Renal cortical epithelial cell (primary cell): Measurements from ENCODE around the gene RAB40C. TPM values are rescaled to one million over a fixed set of nuclear protein-coding genes. Genes with fewer than 3 reads are reported as not detected.

Experiments used
- DNase-seq: peaks from one replicate; pipeline ENCODE4 v3.0.0-alpha.2; 2011; ENCODE audit warnings: low read depth
- total RNA-seq: library from RNA; depleted of rRNA; stranded (reverse); fragments of >200 nt; gene quantifications from 2 replicates; pipeline ENCODE4 v1.2.3, GENCODE V29; 2014

Gene RAB40C
- total RNA-seq, 1 donor from 2014 or later = 12.1 TPM

DNA sequence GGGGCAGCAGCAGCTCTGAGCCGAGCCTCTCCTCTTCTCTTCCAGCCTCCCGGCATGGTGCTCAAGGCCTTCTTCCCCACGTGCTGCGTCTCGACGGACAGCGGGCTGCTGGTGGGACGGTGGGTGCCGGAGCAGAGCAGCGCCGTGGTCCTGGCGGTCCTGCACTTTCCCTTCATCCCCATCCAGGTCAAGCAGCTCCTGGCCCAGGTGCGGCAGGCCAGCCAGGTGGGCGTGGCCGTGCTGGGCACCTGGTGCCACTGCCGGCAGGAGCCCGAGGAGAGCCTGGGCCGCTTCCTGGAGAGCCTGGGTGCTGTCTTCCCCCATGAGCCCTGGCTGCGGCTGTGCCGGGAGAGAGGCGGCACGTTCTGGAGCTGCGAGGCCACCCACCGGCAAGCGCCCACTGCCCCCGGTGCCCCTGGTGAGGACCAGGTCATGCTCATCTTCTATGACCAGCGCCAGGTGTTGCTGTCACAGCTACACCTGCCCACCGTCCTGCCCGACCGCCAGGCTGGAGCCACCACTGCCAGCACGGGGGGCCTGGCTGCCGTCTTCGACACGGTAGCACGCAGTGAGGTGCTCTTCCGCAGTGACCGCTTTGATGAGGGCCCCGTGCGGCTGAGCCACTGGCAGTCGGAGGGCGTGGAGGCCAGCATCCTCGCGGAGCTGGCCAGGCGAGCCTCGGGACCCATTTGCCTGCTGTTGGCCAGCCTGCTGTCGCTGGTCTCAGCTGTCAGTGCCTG is 15.7 kb upstream of the RAB40C start:
- no peak for DNase-seq

DNA sequence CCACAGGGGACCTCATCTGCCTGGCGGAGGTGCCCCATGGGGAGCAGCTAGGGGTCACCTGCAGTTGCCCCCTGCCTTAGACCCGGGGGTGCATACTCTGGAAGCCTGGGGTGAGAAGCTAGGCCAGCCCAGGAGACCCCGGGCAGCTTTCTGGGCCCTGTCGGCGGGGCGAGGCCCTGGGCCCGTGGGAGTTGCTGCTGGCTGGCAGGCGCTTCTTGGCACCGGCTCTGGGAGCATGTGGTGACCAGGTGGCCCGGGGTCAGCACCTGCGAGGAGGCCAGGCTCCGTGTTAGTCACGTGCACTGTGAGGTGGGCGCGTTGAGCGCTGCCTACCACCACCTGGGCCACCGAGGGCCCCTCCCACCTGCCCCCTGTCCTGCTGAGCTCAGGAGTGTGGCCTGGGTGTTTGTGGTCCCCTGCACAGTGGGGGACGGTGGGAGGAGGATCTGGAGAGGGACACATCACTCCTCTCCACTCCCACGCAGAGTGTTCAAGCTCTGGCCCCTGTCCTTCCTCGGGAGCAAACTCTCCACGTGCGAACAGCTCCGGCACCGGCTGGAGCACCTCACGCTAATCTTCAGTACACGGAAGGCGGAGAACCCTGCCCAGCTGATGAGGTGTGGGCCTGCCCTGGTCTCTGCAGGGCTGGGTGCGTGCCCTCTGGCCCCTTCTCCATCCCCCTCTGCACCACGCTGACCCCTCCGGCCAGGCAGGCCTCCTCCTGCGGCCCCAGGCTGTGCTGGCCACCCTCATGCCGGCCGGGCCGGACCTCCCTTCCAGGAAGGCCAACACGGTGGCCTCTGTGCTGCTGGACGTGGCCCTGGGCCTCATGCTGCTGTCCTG is 14.3 kb upstream of the RAB40C start:
- DNase-seq = no peak

DNA sequence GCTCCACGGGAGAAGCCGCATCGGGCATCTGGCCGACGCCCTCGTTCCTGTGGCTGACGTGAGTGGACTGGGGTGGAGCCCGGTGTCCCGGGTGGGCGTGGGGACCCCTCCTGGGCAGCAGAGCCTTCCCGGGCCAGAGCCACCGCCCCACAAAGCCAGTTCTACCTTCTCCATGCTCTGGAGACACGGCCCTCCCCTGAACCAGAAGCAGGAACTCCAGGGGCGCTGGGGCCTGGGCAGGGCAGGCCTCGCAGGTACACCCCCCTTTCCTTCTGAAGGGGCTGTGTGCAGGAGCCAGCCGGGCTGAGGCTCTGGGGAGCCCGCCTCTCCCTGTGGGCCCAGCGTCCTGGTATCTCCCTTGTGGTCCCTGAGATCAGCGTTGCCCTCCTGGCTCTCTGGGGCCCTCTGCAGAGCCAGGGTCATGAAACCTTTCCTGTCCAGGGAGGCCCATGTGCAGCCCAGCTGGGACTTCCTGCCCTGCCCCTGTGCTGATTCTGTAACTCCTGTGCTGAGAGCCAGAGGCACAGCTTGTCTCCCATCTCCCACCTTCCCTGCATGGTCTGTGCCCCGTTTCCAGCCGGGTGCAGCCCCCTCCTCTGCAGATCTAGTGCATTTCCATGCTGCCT is 13.6 kb upstream of the RAB40C start:
- no peak for DNase-seq

DNA sequence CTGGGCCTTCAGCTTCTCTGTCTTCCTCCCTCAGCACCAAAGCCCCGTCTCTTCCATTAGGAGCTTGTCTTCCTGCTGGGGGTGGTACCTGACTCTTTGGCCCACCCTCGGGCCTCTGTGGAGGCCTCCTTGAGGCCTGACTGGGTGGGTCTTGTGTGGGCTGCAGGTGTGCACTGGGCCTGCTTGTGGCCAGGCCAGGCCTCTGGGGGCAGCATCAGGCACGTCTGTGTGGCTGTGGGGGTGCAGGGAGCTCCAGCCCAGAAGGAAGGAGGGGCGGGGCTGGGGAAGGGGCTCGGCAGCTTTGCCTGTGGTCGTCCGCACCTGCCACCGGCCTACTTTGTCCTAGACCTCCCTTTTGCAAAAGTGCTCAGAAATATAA is 13.1 kb upstream of the RAB40C start:
- DNase-seq = no peak

DNA sequence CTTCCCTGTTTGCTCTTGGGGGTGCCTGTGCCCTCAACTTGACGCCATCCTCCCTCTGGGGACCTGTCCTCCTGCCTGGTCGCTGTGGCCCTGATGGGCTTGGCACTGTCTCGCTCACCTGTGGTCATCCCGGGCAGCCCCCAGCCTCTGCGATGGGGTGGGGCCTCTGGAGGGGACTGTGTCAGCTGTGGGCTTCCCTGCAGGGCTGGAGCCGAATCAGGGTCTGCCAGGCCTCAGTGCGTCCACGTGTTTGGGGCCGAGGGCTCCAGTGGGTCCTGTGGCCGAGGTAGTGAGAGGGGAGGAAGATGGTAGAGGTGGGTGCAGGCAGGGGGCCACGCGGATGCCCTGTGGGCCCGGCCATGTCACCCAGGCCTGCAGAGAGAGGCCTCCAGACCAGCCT is 12.1 kb upstream of the RAB40C start:
- DNase-seq = no peak

DNA sequence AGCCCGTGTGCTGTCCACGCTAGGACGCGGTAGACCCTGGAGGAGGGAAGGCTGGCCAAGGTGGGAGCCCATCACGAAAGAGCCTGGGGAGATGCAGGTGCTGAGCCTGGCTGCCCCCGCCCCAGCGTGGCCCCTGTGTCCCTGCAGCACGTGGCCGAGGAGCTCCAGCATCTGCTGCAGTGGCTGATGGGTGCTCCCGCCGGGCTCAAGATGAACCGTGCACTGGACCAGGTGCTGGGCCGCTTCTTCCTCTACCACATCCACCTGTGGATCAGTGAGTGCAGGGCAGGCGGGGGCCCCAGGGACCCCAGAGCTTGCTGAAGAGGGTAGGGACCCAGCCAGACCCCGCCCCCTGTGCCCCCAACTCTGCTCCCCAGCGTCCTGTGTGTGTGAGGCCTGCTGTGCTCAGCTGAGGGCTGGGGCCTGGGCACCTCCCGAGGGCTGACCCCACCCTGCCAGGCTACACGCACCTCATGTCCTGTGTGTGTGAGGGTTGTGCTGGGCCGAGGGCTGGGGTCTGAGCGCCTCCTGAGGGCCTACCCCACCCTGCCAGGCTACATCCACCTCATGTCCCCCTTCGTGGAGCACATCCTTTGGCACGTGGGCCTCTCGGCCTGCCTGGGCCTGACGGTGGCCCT is 11.5 kb upstream of the RAB40C start:
- DNase-seq = no peak

DNA sequence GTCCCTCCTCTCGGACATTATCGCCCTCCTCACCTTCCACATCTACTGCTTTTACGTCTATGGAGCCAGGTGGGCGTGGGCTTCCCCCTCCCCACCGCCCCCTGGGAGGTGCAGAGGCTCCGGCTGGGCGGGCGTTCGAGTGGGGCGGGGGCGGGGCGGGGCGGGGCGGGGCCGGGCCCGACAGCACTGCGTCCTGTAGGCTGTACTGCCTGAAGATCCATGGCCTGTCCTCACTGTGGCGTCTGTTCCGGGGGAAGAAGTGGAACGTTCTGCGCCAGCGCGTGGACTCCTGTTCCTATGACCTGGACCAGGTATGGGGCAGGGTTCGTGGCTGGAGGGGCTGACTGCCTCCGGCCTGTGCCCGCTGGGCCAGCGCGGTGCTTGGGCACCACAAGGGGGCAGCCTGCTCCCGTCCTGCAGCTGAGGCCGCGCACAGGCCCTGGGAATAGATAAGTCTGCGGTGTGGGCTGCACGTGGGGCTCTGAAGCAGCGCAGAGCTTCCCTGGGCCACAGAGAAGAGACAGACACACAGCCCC is 10.9 kb upstream of the RAB40C start:
- DNase-seq = no peak

DNA sequence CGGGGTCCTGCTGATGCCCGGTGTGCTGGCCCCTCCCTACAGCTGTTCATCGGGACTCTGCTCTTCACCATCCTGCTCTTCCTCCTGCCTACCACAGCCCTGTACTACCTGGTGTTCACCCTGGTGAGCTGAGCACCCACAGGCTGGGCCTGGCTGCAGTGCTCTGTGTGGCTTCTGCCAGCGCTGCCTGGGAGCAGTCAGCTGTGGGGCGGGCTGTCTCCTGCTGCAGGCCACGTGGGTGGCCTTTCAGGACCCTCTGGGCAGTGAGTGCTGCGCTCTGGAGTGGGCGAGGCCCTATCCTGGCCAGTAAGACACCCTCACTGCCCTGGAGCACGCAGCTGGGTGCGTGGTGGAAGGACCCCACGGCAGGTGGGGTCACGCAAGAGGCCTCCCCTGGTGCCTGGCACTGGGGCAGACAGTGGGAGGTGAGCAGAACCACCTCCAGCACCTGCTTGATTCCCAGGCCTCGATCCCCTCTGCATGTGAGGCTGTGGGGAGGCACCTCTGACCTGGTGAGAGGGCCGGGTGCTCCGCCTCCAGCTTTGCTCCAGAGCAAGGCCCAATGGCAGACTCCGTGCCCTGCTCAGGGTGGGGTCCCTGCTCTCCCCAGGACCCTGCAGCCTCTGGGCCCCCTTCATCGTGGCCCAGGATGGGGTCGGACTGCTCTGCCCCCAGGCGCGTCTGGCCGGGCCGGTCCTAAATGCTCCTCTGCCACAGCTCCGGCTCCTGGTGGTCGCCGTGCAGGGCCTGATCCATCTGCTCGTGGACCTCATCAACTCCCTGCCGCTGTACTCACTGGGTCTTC is 9.5 kb upstream of the RAB40C start:
- DNase-seq = no peak

DNA sequence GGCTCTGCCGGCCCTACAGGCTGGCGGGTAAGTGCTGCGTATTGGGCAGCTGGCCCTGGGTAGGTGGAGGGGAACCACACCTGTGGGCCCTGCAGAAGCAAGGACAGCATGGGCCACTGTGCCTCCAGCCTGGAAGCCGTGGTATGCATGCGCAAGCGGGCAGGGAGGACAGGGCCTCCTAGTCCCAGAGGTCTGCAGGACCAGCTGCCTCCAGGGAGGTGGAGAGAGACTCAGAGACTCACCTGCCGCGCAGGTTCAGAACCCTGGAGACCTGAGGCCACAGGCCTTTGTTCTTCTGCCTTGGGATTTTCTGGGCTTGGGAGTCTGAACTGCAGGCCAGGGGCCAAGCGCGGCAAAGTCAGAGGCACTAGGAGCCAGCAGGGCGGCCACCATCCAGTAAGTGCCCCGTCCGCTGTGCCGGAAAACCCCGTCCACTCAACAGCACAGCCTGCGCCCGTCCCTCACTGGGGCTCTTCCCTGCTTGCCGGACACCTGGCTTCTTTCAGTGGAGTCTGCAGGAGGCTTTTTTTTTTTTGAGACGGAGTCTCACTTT is 8.8 kb upstream of the RAB40C start:
- DNase-seq = no peak

DNA sequence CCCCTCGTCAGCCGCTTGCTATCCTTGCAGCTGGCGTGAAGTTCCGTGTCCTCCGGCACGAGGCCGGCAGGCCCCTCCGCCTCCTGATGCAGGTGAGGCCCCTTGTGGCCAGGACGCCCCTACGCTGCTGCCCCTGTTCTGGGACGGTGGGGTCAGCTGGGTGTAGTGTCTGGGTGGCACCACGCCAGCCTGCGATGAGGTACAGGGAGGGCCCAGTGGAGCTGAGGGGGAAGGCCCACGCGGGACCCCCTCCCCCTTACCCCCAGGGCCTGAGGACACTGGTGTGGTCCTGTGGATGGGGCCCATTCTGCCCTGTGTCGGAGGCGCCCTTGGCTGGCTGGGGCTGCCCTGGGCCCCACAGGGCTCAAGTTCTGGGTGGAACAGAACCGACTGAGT is 7.7 kb upstream of the RAB40C start:
- no peak for DNase-seq

DNA sequence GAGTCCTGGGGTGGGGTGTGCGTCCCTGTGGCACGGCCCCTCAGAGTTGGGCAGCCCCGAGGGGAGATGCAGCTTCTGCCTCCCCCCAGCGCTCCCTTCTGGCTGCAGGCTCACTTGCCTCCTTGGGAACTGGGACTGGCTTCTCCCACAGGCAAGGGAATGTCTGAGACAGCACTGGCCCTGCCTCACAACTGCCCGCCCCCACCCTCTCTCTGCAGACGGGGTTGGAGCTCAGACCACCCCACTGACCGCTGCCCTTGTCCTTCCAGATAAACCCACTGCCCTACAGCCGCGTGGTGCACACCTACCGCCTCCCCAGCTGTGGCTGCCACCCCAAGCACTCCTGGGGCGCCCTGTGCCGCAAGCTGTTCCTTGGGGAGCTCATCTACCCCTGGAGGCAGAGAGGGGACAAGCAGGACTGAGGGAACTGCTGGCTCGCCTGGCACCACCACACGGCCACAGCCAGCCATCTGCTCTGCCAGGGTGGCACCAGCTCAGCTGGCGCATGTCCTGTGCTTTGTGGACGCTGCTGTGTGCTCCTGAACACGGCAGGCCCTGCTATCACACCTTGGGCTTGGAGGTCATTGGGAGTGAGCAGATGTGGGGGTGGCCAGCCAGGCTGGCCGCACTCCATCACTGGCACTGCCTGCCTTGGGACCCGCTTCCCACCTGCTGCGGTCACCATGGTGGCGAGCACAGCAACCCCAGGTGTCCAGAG is 7.1 kb upstream of the RAB40C start:
- DNase-seq = no peak

DNA sequence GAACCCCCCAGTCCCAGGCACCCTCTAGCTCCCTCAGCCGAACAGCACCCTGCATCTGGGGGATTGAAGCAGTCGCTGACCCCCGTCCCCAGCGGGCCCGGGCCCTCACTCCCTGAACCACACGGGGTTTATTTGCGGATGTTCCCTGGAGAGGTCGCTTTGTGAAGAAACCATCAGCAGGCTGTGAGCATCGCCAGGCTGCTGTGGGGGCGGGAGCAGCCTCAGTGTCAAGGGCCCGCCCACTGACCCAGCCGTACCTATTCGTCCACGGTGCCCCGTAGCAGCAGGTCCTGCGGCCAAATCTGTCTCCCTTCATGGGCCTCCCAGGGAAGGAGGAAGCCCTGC is 6.4 kb upstream of the RAB40C start:
- no peak for DNase-seq

DNA sequence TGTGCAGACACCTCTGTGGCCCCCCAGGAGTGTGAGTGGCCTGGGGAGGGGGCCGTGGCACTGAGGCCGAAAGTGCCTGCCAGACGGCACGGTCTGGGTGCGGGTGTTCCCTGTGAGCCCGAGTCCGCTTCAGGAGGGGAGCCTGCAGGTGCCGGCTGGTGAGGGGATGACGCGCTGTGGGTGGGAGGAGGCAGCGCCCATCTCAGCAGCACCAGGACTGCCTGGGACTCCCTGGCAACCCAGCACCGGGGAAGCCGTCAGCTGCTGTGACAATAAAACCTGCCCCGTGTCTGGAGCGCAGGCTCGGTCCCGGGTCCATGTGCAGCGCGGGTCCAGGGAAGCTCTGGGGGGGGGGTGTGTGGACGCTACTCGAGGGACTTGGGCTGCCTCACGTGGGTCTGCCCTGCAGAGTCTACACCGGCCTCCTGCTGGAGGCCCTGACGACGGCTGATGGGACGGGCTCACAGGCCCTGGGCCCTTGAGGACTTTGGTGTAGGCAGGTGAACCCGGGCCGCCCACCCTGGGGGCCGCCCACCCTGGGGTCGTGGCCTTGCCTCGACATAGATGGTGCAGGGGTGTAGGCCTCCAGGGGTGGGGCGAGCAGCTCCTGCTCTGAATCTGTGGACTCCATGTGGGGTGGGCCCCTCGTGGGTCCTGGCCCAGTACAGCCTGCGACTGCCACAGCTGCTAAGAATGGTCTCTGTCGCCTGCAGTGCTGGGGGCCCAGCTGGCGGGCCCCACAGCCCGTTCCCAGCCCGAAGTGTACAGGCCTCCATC is 5.9 kb upstream of the RAB40C start:
- no peak for DNase-seq

DNA sequence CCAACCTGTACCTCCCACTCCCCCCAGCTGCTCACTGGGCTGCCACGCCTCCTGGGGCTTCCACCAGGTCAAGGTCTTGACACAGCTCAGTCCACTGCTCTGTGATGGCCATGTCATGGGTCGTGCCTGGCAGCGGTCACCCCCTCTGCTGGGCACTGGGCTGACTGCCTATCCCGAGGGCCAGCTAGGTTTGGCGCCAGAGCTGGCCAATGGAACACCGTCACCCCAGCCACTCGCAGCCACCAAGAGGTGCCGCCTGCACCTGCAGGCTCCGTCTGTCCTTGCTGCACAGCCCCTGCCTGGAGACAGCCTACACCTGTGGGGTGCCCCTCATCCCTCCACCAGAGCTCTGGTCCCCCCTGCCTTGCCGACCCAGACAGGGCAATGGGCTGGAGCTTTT is 4.5 kb upstream of the RAB40C start:
- DNase-seq = no peak

DNA sequence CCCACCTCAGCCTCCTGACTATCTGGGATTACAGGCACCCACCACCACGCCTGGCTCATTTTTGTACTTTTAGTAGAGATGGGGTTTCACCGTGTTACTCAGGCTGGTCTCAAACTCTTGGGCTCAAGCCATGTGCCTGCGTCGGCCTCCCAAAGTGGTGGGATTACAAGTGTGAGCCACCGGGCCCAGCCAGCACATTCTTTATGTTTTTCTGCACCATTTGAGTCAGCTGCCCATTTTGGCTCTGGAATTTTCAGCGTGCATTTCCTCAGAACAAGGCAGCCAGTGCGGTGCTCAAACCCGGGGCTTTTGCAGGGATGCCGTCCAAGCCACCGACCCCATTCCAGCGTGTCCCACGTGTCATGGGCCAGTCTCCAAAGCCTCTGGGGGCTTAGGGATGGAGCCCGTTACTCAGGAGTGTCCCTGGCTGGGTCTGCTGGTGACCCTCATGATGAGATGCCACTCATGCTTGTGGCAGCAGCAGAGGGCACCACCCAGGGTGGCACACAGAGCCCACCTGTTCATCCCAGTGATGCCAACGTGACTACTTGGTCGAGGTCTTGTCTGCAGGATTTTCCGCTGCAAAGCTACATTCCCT is 3.7 kb upstream of the RAB40C start:
- DNase-seq = no peak

DNA sequence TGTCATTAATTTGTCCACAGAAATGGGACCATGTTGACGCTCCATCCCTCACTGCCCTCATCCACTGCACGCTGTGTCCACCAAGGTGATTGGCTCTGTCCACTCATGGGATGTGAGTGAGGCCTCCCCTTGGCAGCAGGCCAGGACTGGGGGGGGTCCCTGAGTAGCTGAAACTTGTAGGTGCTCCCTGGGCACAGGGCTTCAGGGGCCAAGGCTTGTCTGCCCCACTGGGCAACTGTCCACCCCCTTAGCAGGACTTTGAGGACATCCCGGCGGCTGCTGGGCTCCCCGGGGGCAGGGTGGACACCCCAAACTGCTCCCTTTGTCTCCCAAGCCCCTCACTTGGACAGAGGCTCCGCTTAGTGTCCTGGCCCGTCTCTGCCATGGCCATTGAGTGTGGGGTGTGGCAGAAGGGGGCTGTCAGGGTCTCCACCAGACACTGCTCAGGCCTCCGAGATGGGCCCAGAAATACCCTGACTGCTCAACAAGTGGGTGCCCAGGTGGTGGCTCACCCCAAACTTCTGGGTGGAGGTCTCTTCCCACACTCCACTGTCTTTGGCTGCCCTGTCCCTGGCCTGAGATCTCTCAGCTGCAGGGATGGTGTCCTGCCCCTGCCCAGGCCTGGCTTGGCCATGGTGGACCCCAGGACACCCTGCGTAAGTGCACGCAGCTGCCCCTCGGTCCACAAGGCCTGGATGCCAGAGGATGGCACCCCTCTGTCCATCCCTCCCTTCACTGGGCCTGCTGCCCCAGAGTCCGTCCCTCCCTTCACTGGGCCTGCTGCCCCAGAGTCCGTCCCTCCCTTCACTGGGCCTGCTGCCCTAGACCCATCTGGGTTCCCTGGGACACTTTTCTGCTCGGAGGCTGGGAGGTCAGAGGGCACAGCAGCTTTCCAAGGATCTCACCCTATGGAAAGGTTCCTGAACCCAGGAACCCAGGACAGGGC is 2.9 kb upstream of the RAB40C start:
- no peak for DNase-seq

DNA sequence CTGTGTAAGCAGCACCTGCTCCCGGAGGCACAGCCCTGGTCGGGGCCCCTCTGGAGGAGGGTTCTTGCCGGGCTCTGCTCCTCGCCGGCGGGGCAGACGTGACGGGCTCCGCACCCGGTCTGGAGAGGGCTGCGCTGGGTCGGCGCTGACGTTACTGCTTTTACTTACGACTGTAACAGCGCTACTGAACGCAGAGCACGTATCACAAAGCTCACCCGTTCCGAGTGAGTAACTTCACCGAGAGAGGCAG is 1.3 kb upstream of the RAB40C start:
- DNase-seq = peak; percentile 56

DNA sequence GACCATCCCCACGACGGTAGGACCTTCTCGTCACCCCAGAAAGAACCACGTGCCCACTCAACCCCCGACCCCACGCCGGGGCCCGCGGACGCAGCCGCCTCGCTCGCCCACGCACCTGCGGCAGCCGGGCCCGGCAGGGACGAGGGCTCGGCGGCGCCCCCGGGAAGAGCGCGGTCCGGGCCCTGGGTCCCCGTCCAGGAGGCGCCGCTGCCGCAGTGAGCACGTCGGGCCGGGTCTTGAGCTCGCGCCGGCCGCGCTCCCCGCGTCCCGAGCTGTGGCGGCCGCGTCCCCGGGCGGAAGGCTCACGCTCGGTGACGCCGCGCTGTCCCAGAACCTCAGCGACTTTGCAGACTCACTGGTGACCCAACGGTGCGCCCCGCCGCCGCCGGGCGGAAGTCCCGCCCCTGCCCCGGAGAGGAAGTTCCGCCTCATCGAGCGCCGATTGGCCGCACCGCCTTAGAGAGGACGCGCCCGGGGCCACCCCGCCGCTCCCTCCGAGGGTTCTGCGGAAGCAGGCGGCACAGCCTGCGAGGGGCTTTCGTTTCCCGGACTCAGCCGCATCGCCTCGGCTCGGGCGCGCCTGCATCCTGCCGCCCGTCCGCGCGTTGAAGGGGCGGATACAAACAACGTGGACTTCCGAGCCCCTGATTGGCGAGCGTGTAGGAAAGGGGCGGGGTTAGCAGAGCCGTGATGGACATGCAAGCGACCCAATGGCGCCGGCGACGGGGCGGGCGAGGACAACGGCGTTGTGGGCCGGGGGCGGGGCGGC is 793 bp upstream of the RAB40C start:
- DNase-seq = peak; percentile 78
